Bone marrow (tissue), 2 donors: Measurements from ENCODE around the gene MAN2B2.
"Not testable (repeated sequence)": the region's sequence is repeated elsewhere in the genome, so short reads cannot be mapped to it uniquely, and the experiment has no call there.

Source experiments
- DNase-seq, 2 donors: peaks; one replicate each; lab custom pipeline; 2025; lab: John Stamatoyannopoulos, UW

The MAN2B2 gene

DNA sequence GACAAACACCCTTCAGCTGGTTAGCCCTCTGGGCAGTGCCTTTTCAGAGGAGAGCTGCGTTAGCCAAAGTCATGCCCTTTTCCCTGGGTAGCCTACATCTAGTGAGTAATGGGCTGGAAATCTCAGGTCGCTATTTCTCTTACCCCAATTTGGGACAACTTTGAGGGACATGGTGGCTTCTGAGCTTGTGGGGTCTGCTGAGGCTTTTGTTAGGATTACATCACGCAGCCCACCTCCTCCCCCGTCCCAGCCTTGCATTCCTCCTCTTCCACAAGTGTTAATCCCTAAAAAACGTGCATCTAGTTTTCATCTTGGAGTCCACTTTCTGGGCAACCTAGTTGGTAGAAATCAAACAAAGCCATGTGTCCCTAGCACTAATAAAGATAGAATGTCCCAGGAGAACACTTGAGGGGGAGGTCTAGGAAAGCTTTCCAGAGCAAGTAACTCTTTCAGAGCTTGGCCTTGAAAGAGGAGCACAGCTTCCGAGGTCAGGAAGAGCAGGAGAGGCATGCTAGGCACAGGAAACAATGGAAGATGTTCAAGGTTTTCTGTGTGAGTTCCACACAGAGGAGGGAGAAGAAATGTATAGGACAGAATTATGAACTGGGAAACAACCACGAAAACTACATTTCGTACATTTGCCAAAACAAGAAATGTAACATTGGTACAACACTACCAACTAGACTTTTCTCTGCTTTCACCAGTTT lies 68.3 kb downstream of the MAN2B2 start:
- DNase-seq: no peak

DNA sequence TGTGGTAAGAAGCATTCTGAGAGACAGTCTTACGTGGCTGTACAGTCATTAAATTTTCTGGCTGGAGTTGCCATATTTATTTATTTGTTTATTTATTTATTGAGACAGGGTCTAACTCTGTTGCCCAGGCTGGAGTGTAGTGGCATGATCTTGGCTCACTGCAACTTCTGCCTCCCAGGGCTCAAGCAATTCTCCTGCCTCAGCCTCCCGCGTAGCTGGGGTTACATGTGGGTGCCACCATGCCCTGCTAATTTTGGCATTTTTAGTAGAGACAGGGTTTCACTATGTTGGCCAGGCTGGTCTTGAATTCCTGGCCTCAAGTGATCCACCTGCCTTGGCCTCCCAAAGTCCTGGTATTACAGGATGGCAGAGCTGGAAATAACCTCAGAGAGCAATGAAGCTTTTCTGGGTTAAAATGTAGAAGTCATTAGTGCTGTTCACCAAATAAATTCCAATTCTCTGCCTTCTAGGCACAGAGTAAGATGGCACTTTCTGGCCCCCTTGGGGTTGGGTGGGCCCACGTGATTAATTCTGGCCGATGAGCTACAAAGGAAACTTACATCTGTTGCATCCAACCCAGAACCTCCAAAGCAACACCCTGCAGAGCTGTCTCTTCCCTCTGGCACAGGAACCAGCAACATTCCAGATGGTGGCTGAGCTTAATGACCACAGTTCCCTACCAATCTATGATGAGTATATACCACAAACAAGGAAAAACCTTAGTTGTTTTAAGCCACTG lies 70.0 kb downstream of the MAN2B2 start:
- DNase-seq: no peak

DNA sequence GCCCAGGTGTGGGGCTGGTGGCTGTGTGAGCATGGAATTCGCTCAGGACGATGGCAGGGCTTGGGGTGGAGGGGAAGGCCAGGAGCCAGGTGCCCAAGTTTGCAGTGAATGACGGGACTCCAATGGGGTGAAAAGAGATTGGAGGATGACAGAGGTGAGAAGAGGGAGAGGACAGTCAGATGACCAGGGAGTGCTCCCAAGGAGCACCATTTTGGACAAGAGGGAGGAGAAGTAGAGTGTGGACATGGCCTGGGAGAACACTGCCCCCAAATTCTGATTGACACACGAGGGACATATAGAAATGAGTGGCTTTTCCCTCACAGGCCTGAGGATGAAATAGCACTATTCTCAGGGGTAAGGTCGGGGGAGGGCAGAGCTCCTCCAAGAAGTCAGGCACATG lies 72.2 kb downstream of the MAN2B2 start:
- DNase-seq: no peak

DNA sequence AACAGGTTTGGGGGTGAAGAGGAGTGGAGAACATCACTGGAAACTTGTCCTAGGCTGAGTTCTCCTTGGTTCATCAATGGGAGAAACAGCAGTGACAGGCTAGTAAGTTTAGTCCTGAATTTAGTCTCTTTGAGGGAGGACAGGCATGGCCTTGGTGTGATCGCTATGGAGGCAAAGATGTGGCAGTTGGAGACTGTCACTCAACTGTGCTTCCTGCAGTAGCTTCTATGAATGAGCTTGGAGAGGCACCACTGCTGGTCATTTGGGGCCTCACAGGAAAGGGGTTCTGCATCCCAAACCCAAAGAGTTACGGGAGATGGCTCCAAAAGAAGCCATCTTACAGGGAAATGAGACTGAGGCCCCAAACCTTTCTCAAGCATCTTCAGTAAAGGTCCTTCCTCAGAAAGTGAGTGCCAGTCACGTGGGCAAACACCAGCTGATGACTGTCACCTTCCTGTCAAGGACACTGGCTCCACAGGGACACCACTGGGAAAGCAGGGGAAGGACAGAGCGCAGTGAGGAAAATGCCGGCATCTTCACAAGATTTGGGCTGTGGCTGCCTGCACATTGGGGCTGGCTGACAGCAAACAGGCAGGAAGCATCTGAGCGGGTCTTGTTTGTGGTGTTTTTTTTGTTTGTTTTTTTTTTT lies 72.7 kb downstream of the MAN2B2 start:
- DNase-seq: no peak

DNA sequence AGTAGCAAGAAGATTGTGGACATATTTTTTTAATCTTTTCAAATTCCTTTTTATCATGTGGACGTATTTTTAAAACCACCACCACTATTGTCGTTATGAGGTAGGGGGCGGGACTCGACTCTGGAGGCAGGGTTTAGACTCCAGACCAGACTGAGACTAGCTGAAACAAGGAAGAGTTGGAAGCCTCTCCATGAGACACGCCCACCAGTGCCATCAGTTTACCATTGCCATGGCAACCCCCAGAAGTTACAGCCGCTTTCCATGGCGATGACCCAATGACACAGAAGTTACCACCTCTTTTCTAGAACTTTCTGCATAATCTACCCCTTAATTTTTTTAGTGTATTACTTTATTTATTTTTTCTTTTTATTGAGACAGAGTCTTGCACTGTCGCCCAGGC lies 74.2 kb downstream of the MAN2B2 start:
- no peak for DNase-seq

DNA sequence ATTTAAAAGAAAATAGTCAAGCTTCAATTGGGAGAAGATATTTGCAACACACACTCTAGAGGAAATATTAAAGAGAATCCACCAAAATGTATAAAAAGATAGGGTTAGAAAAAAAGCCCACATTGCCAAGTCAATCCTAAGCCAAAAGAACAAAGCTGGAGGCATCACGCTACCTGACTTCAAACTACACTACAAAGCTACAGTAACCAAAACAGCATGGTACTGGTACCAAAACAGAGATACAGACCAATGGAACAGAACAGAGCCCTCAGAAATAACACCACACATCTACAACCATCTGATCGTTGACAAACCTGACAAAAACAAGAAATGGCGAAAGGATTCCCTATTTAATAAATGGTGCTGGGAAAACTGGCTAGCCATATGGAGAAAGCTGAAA lies 79.2 kb downstream of the MAN2B2 start:
- not testable (repeated sequence) for DNase-seq

DNA sequence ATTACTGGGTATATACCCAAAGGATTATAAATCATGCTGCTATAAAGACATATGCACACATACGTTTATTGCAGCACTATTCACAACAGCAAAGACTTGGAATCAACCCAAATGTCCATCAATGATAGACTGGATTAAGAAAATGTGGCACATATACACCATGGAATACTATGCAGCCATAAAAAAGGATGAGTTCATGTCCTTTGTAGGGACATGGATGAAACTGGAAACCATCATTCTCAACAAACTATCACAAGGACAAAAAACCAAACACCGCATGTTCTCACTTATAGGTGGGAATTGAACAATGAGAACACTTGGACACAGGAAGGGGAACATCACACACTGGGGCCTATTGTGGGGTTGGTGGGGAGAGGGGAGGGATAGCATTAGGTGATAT lies 80.3 kb downstream of the MAN2B2 start:
- DNase-seq: not testable (repeated sequence)

DNA sequence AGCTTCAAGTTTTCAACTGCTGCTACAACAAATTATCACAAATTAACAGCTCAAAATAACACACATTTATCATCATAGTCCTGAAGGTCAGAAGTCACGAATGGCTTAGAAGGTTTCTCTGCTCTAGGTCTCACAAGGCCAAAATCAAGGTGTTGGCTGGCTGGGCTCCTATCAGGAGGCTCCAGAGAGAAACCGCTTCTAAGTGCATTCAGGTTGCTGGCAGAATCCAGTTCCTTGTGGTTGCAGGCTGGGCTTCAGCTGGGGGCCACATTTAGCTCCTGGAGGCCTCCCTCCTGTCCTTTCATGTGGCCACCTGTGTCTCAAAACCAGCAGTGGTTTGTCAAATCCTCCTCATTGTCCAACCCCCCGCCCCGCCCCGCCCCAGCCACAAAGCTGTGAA lies 80.9 kb downstream of the MAN2B2 start:
- no peak for DNase-seq

DNA sequence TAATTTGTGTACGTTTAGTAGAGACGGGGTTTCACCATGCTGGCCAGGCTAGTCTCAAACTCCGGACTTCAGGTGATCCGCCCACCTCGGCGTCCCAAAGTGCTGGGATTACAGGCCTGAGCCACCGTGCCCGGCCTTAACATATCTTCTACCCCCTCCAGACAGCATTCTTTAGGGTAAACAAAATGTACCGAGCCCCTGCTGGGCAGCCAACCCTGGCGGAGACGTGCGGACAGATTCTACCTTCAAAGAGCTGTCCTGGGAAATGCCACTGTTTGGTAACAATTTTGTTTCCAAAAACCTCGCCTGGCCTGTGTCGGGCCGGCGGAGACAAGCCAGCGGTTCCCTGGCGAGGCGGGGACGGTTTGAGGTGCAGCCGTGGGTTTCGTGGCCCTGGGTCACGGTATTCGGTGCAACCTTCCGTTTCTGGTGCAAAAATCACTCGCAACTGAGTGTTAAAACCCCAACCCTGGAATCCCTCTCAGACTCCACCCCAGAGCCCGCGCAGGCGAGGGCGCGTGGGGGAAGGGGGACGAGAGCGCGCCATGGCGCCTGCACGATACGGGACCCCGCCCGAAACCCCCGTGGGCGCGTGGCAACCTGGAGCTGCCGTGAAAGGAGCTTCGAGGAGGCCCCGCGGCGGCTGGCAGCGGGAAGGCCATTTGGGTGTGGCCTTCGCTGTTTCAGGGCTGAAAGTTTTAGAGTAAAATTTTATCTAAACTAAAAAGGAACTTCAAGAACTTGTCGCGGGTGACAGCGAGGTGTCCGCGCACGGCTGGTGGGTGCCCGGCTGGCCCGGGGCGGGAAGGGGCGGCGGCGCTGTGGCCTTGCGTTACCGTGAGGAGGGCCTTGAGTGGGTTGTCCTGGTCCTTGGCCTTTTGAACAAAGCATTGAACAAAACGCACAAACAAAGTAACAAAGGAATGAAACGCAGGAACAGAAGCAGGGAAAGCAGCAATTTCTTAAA lies 82.5 kb downstream of the MAN2B2 start:
- no peak for DNase-seq

DNA sequence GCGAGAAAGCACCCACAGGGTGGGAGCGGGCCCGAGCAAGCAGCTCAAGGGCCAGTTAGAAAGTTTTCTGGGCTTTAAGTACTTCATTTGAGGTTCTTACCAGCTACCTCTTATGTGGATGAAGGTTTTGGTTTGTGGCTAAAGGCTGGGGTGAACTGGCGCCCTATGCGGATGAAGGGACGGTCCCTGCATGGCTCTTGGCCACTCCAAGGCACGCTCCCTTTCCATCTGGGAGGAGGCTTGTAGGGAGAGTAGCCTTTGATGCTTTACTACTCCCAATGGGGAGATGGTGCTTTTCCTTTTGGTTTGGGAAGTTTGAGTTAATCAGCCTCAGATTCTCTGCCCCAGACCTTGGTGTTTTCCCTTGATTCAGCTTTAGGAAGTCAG lies 83.2 kb downstream of the MAN2B2 start:
- DNase-seq: no peak

DNA sequence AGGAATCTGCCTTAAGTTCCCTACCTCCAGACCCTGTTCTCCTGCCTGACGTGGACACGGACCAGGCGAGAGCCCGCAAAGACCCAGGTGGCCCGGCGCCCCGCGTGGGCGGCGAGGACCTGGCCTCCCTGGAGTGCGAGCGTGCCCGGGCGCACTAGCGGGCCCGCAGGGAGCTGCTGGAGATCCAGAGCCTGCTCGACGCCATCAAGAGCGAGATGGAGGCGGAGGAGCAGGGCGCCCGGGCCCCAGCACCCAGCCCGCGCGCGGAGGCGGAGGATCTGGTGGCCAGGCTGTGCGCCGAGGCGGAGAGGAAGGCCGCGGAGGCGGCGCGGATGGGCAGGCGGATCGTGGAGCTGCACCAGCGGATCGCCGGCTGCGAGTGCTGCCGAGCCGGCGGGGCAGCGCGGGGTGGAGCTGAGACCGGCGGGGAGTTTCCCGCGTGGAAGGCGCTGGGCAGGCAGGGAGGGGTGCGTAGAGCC lies 83.6 kb downstream of the MAN2B2 start:
- DNase-seq: no peak

DNA sequence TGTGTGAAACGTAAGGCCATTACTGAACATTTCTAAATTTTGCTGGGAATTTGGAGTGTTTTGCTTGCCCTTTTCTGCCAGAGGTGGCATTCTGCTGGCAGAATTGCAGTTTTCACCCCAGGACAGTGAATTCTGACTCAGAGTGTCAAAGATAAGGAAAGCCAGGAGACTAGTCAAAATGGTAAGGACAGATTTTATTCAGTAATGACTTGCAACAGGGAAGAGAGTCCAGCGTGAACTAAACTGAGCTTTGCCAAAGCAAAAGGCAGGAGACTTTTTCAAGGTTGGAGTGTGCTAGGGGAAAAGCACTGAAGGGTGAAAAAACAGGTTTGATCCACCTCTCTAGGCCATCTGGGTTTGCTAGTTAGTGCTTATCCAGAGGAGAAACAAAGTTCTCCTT lies 84.9 kb downstream of the MAN2B2 start:
- no peak for DNase-seq

DNA sequence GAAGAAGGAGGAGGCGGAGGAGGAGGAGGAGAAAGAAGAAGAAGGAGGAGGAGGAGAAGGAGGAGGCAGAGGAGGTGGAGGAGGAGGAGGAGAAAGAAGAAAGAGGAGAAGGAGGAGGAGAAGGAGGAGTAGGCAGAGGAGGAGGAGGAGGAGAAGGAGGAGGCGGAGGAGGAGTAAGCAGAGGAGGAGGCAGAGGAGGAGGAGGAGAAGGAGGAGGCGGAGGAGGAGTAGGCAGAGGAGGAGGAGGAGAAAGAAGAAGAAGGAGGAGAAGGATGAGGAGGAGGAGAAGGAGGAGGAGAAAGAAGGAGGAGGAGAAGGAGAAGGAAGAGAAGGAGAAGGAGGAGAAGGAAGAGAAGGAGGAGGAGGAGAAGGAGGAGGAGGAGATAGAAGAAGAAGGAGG lies 85.4 kb downstream of the MAN2B2 start:
- no peak for DNase-seq

DNA sequence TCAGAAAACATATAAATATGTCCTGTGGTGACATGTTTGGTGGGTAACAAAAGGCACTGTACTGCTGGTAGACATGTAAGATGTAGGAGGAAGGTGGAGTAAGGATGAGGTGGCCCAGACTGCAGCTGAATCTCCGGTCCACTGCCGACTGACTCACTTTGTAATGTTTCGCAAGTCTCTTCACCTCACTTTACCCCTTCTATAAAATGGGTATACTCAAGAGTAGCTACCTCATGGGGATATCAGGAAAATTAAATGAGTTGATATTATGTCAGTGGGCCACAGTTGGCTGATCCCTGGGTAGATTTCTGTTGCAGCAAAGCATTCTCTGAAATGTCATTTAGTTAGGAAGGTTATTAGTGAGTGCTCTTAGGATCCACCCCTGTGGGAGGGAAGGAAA lies 87.6 kb downstream of the MAN2B2 start:
- DNase-seq: no peak

DNA sequence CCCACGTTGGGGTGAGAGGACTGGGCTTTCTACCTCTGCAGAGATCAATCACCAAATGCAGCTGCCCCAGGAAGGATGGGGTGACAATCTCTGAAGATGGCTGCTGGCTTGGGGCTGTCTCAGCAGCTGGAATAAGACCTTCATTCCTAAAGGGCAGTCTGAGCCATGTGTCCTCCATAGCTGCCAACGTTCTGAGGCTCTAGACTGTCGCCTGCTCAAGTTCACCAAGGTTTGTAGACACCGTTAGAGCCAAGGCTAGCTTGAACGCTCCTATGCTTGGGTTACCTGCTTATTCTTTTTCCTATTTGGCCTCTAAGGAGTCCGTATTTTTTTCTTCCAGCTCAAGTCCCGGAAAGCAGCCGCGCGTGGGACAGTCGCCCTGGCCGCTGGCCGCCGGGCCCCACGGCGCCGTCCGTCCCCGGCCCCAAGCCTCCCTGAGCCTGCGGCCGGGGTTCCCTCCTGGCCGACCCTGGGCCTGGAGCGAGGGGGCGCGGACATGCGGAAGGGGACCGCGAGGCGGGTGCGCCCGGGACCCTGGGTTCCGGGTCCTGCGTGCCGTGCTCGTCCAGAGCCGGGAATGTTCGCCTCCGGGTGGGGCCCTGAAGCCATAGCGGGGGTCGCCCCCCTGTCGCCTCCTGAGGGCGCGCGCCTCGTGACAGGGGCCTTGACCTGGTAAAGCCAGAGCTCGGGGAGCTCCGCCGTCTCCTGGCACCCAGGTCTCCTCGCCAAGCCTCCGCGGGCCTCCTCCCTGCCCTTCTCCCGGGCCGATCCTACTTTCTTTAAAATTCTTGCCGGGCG lies 88.8 kb downstream of the MAN2B2 start:
- DNase-seq: no peak

DNA sequence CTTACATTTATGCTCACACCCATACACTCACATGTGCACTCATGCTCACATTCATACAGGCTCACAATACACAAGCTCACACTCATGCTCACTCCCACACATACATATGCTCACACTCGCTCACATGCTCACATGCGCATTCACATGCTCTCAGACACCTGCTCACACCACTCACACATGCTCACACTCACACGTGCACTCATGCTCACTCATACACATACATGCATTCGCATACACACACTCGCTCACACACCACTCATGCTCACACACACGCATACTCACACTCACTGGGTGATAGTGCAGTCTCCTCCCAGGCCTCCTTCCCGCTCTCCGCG lies 90.3 kb downstream of the MAN2B2 start:
- DNase-seq: no peak

DNA sequence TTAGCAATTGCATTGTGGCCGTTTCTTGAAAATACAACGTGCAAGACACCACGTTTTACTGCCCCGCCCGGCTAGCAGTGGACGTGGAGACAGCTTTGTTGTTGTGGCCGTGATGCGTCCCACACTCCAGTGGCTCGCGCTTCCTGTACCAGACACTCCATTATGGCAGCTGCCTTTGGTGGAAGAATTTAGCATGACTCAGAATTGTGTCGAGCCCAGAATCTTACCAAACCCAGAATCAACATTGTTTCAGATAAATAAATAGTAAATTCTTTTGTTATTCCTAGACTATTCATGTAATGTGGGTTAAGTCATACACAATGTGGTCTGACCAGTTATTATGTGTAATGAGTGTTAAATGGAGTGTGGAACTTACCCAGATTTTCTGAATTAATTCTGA lies 93.4 kb downstream of the MAN2B2 start:
- no peak for DNase-seq

DNA sequence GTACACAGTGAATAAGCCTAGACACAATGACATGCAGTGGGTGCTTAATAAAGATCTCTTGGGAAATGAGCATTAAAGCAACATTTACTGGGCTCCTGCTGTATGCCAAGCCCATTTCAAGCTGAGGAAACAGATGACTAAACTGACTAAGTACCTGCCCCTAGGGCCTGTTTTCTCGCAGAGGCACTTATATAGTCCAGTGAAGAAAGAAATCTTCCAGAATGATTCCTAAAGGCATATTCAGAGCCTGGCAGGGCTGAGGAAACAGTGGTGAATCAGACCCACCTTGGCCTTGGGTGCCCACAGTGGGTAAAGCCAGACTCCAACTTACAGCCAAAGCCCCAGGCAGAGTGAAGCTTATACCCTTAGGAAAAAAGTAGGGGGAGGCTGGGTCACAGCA lies 96.7 kb downstream of the MAN2B2 start:
- DNase-seq: no peak

DNA sequence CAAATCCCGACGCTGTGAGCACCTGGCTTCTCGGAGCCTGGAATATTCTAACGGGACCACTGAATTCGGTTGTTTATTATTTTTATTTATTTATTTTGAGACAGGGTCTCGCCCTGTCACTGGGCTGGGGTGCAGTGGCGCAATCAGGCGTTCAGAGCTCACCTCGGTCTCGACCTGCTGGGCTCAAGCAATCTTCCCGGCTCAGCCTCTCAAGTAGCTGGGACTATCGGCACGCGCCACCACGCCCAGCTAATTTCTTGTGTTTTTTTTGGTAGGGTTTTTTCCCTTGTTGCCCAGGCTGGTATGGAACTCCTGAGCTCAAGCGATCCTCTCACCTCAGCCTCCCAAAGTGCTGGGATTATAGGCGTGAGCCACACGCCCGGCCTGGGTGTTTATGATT lies 97.1 kb downstream of the MAN2B2 start:
- no peak for DNase-seq

DNA sequence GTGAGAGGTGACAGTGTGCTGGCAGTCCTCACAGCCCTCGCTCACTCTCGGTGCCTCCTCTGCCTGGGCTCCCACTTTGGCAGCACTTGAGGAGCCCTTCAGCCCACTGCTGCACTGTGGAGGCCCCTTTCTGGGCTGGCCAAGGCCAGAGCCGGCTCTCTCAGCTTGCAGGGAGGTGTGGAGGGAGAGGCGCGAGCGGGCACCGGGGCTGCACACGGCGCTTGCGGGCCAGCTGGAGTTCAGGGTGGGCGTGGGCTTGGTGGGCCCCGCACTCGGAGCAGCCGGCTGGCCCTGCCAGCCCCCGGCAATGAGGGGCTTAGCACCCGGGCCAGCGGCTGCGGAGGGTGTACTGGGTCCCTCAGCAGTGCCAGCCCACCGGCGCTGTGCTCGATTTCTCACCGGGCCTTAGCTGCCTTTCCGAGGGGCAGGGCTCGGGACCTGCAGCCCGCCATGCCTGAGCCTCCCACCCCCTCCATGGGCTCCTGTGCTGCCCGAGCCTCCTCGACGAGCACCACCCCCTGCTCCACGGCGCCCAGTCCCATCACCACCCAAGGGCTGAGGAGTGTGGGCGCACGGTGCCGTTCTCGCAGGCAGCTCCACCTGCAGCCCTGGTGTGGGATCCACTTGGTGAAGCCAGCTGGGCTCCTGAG lies 97.7 kb downstream of the MAN2B2 start:
- DNase-seq: not testable (repeated sequence)
